Gastrocnemius medialis (tissue), 4 donors: ENCODE results near the gene HES5.

Source experiments
- CTCF ChIP-seq, 5 experiments: fragments of 450-650 bp in 3 of 5; fragments of 200-600 bp in 2 of 5; sonication (generic) in 2 of 5; IDR thresholded peaks in 4 of 5; conservative IDR thresholded peaks in 1 of 5; 1 replicate in 4 of 5; 2 replicates in 1 of 5; pipeline ENCODE4 v1.5.1; 2016 to 2019; ENCODE audit warnings: antibody characterized with exemption in 5 of 5, mild to moderate bottlenecking in 3 of 5, moderate library complexity in 3 of 5
- POLR2A ChIP-seq, 2 donors: fragments of 450-650 bp; IDR thresholded peaks; one replicate each; pipeline ENCODE4 v1.6.1; 2017; ENCODE audit warnings: antibody characterized with exemption in 2 of 2, mild to moderate bottlenecking in 2 of 2, moderate library complexity in 2 of 2

- TF ChIP-seq CTCF (IDR thresholded peaks at IDR 0.05 in 4 of 5, conservative IDR thresholded peaks at IDR 0.05 in 1 of 5): no peak
- TF ChIP-seq POLR2A (IDR thresholded peaks at IDR 0.05): no peak
Observed at GRCh38 chr1:2528016-2528415, 2.0 kb downstream of the HES5 start.
